Measurements from ENCODE around the gene PCNX2. TPM values are rescaled to one million over a fixed set of nuclear protein-coding genes. Genes with fewer than 3 reads are reported as not detected.

PCNX2 gene
- total and polyA plus RNA-seq, 8 donors = 3.0 to 34.4 (median 9.9) TPM

GRCh38 chr1:233304489-233305102 is 9.1 kb upstream of the PCNX2 start:
- peaks cover 0 to 8% (median 6%) of the 10 kb centered on the region in 4 donors for H3K9me3 ChIP-seq
- H3K27me3 ChIP-seq = no peaks in the 10 kb centered on the region
- no peaks in the 10 kb centered on the region for H3K36me3 ChIP-seq
- WGBS, 5 donors = 0 to 3% (median 0%) methylated on average over 1 of the region's 1 CpG
- H3K27ac ChIP-seq = no peak overlapping the region
- no peak for TF ChIP-seq POLR2AphosphoS5 (IDR thresholded peaks at IDR 0.05)
- TF ChIP-seq, protein P1, sequence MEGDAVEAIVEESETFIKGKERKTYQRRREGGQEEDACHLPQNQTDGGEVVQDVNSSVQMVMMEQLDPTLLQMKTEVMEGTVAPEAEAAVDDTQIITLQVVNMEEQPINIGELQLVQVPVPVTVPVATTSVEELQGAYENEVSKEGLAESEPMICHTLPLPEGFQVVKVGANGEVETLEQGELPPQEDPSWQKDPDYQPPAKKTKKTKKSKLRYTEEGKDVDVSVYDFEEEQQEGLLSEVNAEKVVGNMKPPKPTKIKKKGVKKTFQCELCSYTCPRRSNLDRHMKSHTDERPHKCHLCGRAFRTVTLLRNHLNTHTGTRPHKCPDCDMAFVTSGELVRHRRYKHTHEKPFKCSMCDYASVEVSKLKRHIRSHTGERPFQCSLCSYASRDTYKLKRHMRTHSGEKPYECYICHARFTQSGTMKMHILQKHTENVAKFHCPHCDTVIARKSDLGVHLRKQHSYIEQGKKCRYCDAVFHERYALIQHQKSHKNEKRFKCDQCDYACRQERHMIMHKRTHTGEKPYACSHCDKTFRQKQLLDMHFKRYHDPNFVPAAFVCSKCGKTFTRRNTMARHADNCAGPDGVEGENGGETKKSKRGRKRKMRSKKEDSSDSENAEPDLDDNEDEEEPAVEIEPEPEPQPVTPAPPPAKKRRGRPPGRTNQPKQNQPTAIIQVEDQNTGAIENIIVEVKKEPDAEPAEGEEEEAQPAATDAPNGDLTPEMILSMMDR (IDR thresholded peaks at IDR 0.05) = peak in 5 of 7 experiments; percentile 56 to 83 (median 76)
- DNase-seq = peak in 1 of 2 donors; percentile 63
- intact Hi-C loops (cut with DNase I; ENCODE audit: low total_unique reads) = no loop called here
- no peak overlapping the region for H3K4me3 ChIP-seq
- no peaks in the 10 kb centered on the region for H3K4me1 ChIP-seq

DNA sequence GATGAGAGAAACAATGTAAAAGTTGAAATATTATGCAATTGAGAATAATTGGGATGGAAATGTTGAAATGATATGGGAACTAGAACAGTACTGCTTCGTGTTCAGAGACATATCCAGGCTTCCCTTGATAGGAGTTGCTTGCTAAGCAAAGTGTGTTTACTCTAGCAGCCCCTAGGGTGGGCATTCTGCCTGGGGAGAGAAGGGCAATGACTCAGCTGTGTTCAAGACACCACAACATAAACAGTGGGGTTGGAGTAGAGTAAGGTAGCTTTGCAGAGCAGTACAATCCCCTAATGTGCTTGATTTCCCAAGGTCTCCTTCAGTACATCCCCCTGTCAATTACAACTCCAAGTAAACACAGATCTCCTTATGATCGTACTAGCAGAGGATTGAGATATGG is 4.8 kb upstream of the PCNX2 start:
- no peaks in the 10 kb centered on the region for H3K36me3 ChIP-seq
- TF ChIP-seq, protein P1 (IDR thresholded peaks at IDR 0.05) = no peak
- no peak for TF ChIP-seq POLR2A (IDR thresholded peaks at IDR 0.05)
- TF ChIP-seq POLR2AphosphoS5 (IDR thresholded peaks at IDR 0.05) = no peak
- TF ChIP-seq EP300 (IDR thresholded peaks at IDR 0.05) = no peak
- intact Hi-C loops (cut with DNase I; ENCODE audit: low total_unique reads) = no loop called here
- peaks cover 0 to 11% (median 8%) of the 10 kb centered on the region in 4 donors for H3K4me1 ChIP-seq
- H3K9me3 ChIP-seq = peaks cover 0 to 8% (median 6%) of the 10 kb centered on the region in 4 donors
- peaks cover 0 to 3% (median 0%) of the 10 kb centered on the region in 3 donors for H3K27me3 ChIP-seq
- H3K4me3 ChIP-seq = no peak overlapping the region
- no peak overlapping the region for H3K27ac ChIP-seq
- WGBS, 5 donors = 69 to 89% (median 77%) methylated on average over 2 of the region's 2 CpGs
- no peak for DNase-seq

- Histone ChIP-seq H3K27me3 (peaks cover 0 to 3% (median 0%) of the 10 kb centered on the region in 3 donors), H3K9me3 (peaks cover 0 to 8% (median 6%) of the 10 kb centered on the region in 4 donors), H3K27ac (no peak overlapping the region), H3K4me1 (peaks cover 6 to 20% (median 12%) of the 10 kb centered on the region in 4 donors), H3K4me3 (no peak overlapping the region), H3K36me3 (no peaks in the 10 kb centered on the region)
- DNase-seq = no peak
- TF ChIP-seq, protein P1 (IDR thresholded peaks at IDR 0.05) = no peak
- TF ChIP-seq EP300 (IDR thresholded peaks at IDR 0.05) (no peak), POLR2A (IDR thresholded peaks at IDR 0.05) (no peak), POLR2AphosphoS5 (IDR thresholded peaks at IDR 0.05) (no peak)
- 63 to 81% (median 68%) methylated on average over 5 of the region's 5 CpGs for WGBS, 5 donors
- intact Hi-C loops (cut with DNase I; ENCODE audit: low total_unique reads) = no loop called here
Observed at GRCh38 chr1:233299450-233299849, 3.9 kb upstream of the PCNX2 start.

- Histone ChIP-seq H3K4me3 (peak overlapping the region; percentile 61 to 88 (median 72)), H3K27ac (peak overlapping the region in 2 of 5 donors; percentile 66 to 76)
Observed at GRCh38 chr1:233295975-233296322, 424 bp upstream of the PCNX2 start.

More at GRCh38 chr1:233295975-233296322, 424 bp upstream of the PCNX2 start:
- Histone ChIP-seq H3K4me1 (peaks cover 6 to 24% (median 15%) of the 10 kb centered on the region in 4 donors), H3K9me3 (no peaks in the 10 kb centered on the region), H3K36me3 (no peaks in the 10 kb centered on the region), H3K27me3 (peaks cover 0 to 3% (median 0%) of the 10 kb centered on the region in 3 donors)
- intact Hi-C loops (cut with DNase I; ENCODE audit: low total_unique reads) = no loop called here
- no peak for DNase-seq
- TF ChIP-seq EP300 (IDR thresholded peaks at IDR 0.05) (no peak), POLR2A (IDR thresholded peaks at IDR 0.05) (no peak), POLR2AphosphoS5 (IDR thresholded peaks at IDR 0.05) (no peak)
- TF ChIP-seq, protein P1 (IDR thresholded peaks at IDR 0.05) = no peak
- WGBS, 5 donors = 2 to 9% (median 3%) methylated on average over 5 of the region's 5 CpGs

Data from stomach (tissue), 9 donors.